ENCODE data around the gene ATP2C2. TPM values are rescaled to one million over a fixed set of nuclear protein-coding genes. Genes with fewer than 3 reads are reported as not detected.

ATP2C2 gene
- total RNA-seq, 1 experiment from 2014 or later, result not detected

- no peak overlapping the region for H3K27ac Mint-ChIP-seq (ENCODE audit: low read depth, unreplicated experiment)
- H3K4me1 Mint-ChIP-seq (ENCODE audit: insufficient read depth, unreplicated experiment), result no peaks in the 10 kb centered on the region
- ChIA-PET CTCF (no interaction called here), POLR2A (no interaction called here)
- BruUV-seq (replicated peaks), result no TSS peak
- no peaks in the 10 kb centered on the region for H3K36me3 Mint-ChIP-seq (ENCODE audit: insufficient read depth, unreplicated experiment)
- peaks cover 28% of the 10 kb centered on the region for H3K27me3 Mint-ChIP-seq (ENCODE audit: insufficient read depth, unreplicated experiment)
- no peak overlapping the region for H3K4me3 Mint-ChIP-seq (ENCODE audit: unreplicated experiment)
- intact Hi-C loops (cut with micrococcal nuclease), result no loop called here
- DNase-seq (ENCODE audit: unreplicated experiment), result no peak
- TF ChIP-seq CTCF (IDR thresholded peaks at IDR 0.05; ENCODE audit: unreplicated experiment), result no peak
- no peaks in the 10 kb centered on the region for H3K9me3 Mint-ChIP-seq (ENCODE audit: unreplicated experiment)
Observed at GRCh38 chr16:84347161-84347560, 21.2 kb upstream of the ATP2C2 start.

GRCh38 chr16:84348386-84348888 lies 19.9 kb upstream of the ATP2C2 start:
- BruUV-seq (replicated peaks), result no TSS peak
- Mint-ChIP-seq H3K36me3 (ENCODE audit: insufficient read depth, unreplicated experiment) (no peaks in the 10 kb centered on the region), H3K4me3 (ENCODE audit: unreplicated experiment) (no peak overlapping the region), H3K9me3 (ENCODE audit: unreplicated experiment) (no peaks in the 10 kb centered on the region), H3K27ac (ENCODE audit: low read depth, unreplicated experiment) (no peak overlapping the region), H3K27me3 (ENCODE audit: insufficient read depth, unreplicated experiment) (peaks cover 28% of the 10 kb centered on the region), H3K4me1 (ENCODE audit: insufficient read depth, unreplicated experiment) (no peaks in the 10 kb centered on the region)
- CTCF ChIA-PET, result no interaction called here
- TF ChIP-seq CTCF (IDR thresholded peaks at IDR 0.05; ENCODE audit: unreplicated experiment), result no peak
- intact Hi-C loops (cut with micrococcal nuclease), result no loop called here
- DNase-seq (ENCODE audit: unreplicated experiment), result no peak
- POLR2A ChIA-PET, result interaction anchor here (1.1 kb wide), 1 partner anchor 9 kb away, joined by 3 read pairs; no protein-coding TSS in a partner anchor

DNA sequence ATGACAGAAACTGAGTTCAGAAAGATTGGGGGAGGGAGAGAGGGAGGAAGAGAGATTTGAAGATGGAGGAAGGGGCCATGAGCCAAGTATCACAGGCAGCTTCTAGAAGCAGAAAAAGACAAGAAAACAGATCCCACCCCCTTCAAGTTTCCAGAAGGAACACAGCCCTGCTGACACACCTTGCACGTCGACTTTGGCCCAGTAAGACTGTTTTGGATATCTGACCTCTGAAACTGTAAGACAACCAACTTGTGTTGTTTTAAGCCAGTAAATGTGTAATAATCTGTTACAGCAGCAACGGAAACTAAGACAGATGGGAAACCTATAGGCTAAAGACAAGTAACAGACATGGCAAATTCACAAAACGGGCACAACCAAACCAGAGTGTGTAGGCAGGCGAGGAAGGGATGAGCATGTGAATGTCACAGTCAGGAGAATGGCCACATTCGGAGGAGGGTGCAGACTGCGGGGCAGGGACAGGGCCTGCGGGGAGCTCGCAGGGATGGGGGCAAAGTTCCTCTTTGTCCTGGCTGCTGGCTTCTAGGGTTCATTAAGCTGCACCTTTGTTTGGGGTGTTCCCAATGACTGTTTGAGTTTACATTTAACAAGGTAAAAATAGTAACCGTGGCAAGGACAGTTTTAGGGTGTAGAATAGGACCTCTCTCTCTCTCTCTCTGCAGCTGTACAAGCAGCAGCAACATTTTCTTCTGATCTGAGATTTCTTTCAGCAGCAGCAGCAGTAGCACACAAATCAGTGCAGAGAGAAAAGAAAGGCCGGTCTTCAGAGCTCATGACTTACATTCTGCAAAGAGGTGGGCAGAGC lies 18.3 kb upstream of the ATP2C2 start:
- BruUV-seq (replicated peaks), result no TSS peak
- Mint-ChIP-seq H3K27ac (ENCODE audit: low read depth, unreplicated experiment) (no peak overlapping the region), H3K36me3 (ENCODE audit: insufficient read depth, unreplicated experiment) (no peaks in the 10 kb centered on the region), H3K4me3 (ENCODE audit: unreplicated experiment) (no peak overlapping the region), H3K9me3 (ENCODE audit: unreplicated experiment) (no peaks in the 10 kb centered on the region), H3K4me1 (ENCODE audit: insufficient read depth, unreplicated experiment) (peaks cover 8% of the 10 kb centered on the region), H3K27me3 (ENCODE audit: insufficient read depth, unreplicated experiment) (peaks cover 28% of the 10 kb centered on the region)
- intact Hi-C loops (cut with micrococcal nuclease), result no loop called here
- ChIA-PET POLR2A (interaction anchor here (0.6 kb wide), 1 partner anchor 279 kb away, joined by 3 read pairs; no protein-coding TSS in a partner anchor), CTCF (interaction anchor here (0.7 kb wide), 1 partner anchor 114 kb away, joined by 3 read pairs; no protein-coding TSS in a partner anchor)
- no peak for DNase-seq (ENCODE audit: unreplicated experiment)
- no peak for TF ChIP-seq CTCF (IDR thresholded peaks at IDR 0.05; ENCODE audit: unreplicated experiment)

- Mint-ChIP-seq H3K4me3 (ENCODE audit: unreplicated experiment) (no peak overlapping the region), H3K4me1 (ENCODE audit: insufficient read depth, unreplicated experiment) (peaks cover 8% of the 10 kb centered on the region), H3K27ac (ENCODE audit: low read depth, unreplicated experiment) (no peak overlapping the region), H3K9me3 (ENCODE audit: unreplicated experiment) (no peaks in the 10 kb centered on the region), H3K27me3 (ENCODE audit: insufficient read depth, unreplicated experiment) (peaks cover 28% of the 10 kb centered on the region), H3K36me3 (ENCODE audit: insufficient read depth, unreplicated experiment) (no peaks in the 10 kb centered on the region)
- POLR2A ChIA-PET, result no interaction called here
- CTCF ChIA-PET, result interaction anchor here (0.7 kb wide), 1 partner anchor 114 kb away, joined by 3 read pairs; no protein-coding TSS in a partner anchor
- DNase-seq (ENCODE audit: unreplicated experiment), result no peak
- BruUV-seq (replicated peaks), result no TSS peak
- intact Hi-C loops (cut with micrococcal nuclease), result no loop called here
- TF ChIP-seq CTCF (IDR thresholded peaks at IDR 0.05; ENCODE audit: unreplicated experiment), result no peak
Observed at GRCh38 chr16:84350685-84351400, 17.5 kb upstream of the ATP2C2 start.

All from MCF 10A (cell line).